Measurements from ENCODE around the gene SPIRE1. TPM values are rescaled to one million over a fixed set of nuclear protein-coding genes. Genes with fewer than 3 reads are reported as not detected.

Gene SPIRE1
- total RNA-seq, 5 donors from 2014 or later (not counting 1 experiment from before 2014, with no cell fraction given): 1.1 to 2.9 (median 1.4) TPM

DNA sequence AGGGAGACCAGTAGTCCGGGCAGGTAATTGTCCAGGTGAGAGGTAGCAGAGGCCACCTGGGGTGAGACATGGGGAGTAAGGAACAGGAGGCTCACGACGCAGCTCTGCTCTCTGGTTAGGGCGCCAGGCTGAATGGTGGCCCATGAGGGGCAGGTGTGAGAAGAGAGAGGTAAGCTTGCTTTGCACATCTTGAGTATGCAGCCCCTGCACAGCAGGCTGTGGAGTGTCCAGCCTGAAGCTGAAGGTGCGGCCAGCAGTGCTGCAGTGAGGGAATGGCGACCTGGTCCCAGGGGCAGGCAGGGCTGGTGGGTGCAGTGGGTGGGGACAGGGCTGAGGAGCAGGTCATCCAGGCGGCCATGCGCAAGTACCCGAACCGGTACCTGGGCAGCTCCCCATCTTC is 234.5 kb downstream of the SPIRE1 start:
- no peak overlapping the region for H3K27ac Mint-ChIP-seq
- no peak overlapping the region for H3K4me3 Mint-ChIP-seq
- no peak for DNase-seq
- Histone ChIP-seq H3K9me3 (no peaks in the 10 kb centered on the region), H3K4me3 (ENCODE audit: control insufficient read depth in 1 of 2, extremely low read depth in 1 of 2, low read length in 1 of 2) (no peak overlapping the region), H3K27me3 (replicated peaks in 1 of 2; ENCODE audit: control insufficient read depth in 2 of 2, extremely low read depth in 1 of 2, insufficient read depth in 2 of 2, low read length in 1 of 2) (peaks cover 0 to 22% of the 10 kb centered on the region in 2 experiments), H3K27ac (ENCODE audit: low read length) (no peak overlapping the region), H3K36me3 (ENCODE audit: control insufficient read depth in 2 of 2, extremely low read depth in 1 of 2, insufficient read depth in 1 of 2, low read length in 1 of 2) (no peaks in the 10 kb centered on the region), H3K4me1 (ENCODE audit: control insufficient read depth in 1 of 2, extremely low read depth in 1 of 2, insufficient read depth in 2 of 2, low read length in 2 of 2) (peaks cover 0 to 13% of the 10 kb centered on the region in 2 experiments)
- ChIA-PET CTCF (interaction anchor here in 1 of 2 donors (0.6 kb wide), 1 partner anchor 194 kb away, joined by 3 read pairs; no protein-coding TSS in a partner anchor), POLR2A (interaction anchor here in 1 of 2 donors (0.7 kb wide), 1 partner anchor 503 kb away, joined by 3 read pairs; no protein-coding TSS in a partner anchor)
- H3K4me1 Mint-ChIP-seq: peaks cover 5 to 7% (median 7%) of the 10 kb centered on the region in 3 donors
- H3K36me3 Mint-ChIP-seq: no peaks in the 10 kb centered on the region
- ATAC-seq (replicated peaks in 1 of 4): no peak
- peaks cover 7% of the 10 kb centered on the region in 2 donors for H3K27me3 Mint-ChIP-seq
- WGBS (ENCODE audit: insufficient coverage): over 99% methylated on average over 8 of the region's 10 CpGs
- no peaks in the 10 kb centered on the region for H3K9me3 Mint-ChIP-seq

GRCh38 chr18:12422936-12423335 is 235.0 kb downstream of the SPIRE1 start:
- no peak for ATAC-seq (replicated peaks in 1 of 4)
- Histone ChIP-seq H3K4me3 (ENCODE audit: control insufficient read depth in 1 of 2, extremely low read depth in 1 of 2, low read length in 1 of 2) (no peak overlapping the region), H3K27me3 (replicated peaks in 1 of 2; ENCODE audit: control insufficient read depth in 2 of 2, extremely low read depth in 1 of 2, insufficient read depth in 2 of 2, low read length in 1 of 2) (peaks cover 0 to 22% of the 10 kb centered on the region in 2 experiments), H3K9me3 (no peaks in the 10 kb centered on the region), H3K27ac (ENCODE audit: low read length) (no peak overlapping the region), H3K36me3 (ENCODE audit: control insufficient read depth in 2 of 2, extremely low read depth in 1 of 2, insufficient read depth in 1 of 2, low read length in 1 of 2) (no peaks in the 10 kb centered on the region), H3K4me1 (ENCODE audit: control insufficient read depth in 1 of 2, extremely low read depth in 1 of 2, insufficient read depth in 2 of 2, low read length in 2 of 2) (peaks cover 0 to 13% of the 10 kb centered on the region in 2 experiments)
- WGBS (ENCODE audit: insufficient coverage): 53% methylated on average over 4 of the region's 9 CpGs
- no peak overlapping the region for H3K27ac Mint-ChIP-seq
- no peak overlapping the region for H3K4me3 Mint-ChIP-seq
- DNase-seq: no peak
- CTCF ChIA-PET: interaction anchor here in 1 of 2 donors (0.6 kb wide), 1 partner anchor 195 kb away, joined by 3 read pairs; no protein-coding TSS in a partner anchor
- H3K36me3 Mint-ChIP-seq: no peaks in the 10 kb centered on the region
- POLR2A ChIA-PET: no interaction called here
- H3K9me3 Mint-ChIP-seq: no peaks in the 10 kb centered on the region
- peaks cover 7% of the 10 kb centered on the region in 2 donors for H3K27me3 Mint-ChIP-seq
- peaks cover 5 to 7% (median 7%) of the 10 kb centered on the region in 3 donors for H3K4me1 Mint-ChIP-seq

- Mint-ChIP-seq H3K4me3 (peak overlapping the region in 1 of 3 donors; percentile 89), H3K9me3 (no peaks in the 10 kb centered on the region), H3K36me3 (no peaks in the 10 kb centered on the region), H3K27ac (no peak overlapping the region), H3K4me1 (peaks cover 5 to 7% (median 7%) of the 10 kb centered on the region in 3 donors), H3K27me3 (peaks cover 7% of the 10 kb centered on the region in 2 donors)
- Histone ChIP-seq H3K4me1 (ENCODE audit: control insufficient read depth in 1 of 2, extremely low read depth in 1 of 2, insufficient read depth in 2 of 2, low read length in 2 of 2) (peaks cover 0 to 13% of the 10 kb centered on the region in 2 experiments), H3K9me3 (no peaks in the 10 kb centered on the region), H3K27ac (ENCODE audit: low read length) (no peak overlapping the region), H3K27me3 (replicated peaks in 1 of 2; ENCODE audit: control insufficient read depth in 2 of 2, extremely low read depth in 1 of 2, insufficient read depth in 2 of 2, low read length in 1 of 2) (peaks cover 0 to 22% of the 10 kb centered on the region in 2 experiments), H3K36me3 (ENCODE audit: control insufficient read depth in 2 of 2, extremely low read depth in 1 of 2, insufficient read depth in 1 of 2, low read length in 1 of 2) (no peaks in the 10 kb centered on the region), H3K4me3 (ENCODE audit: control insufficient read depth in 1 of 2, extremely low read depth in 1 of 2, low read length in 1 of 2) (no peak overlapping the region)
- DNase-seq (no peak), ATAC-seq (replicated peaks in 1 of 4) (no peak)
- WGBS (ENCODE audit: insufficient coverage): 57% methylated on average over 3 of the region's 5 CpGs
- CTCF ChIA-PET: no interaction called here
- POLR2A ChIA-PET: no interaction called here
Measured at GRCh38 chr18:12421732-12422131, 236.2 kb downstream of the SPIRE1 start.

GRCh38 chr18:12420821-12421421 is 237.0 kb downstream of the SPIRE1 start:
- Histone ChIP-seq H3K9me3 (no peaks in the 10 kb centered on the region), H3K4me3 (ENCODE audit: control insufficient read depth in 1 of 2, extremely low read depth in 1 of 2, low read length in 1 of 2) (no peak overlapping the region), H3K27ac (ENCODE audit: low read length) (no peak overlapping the region), H3K36me3 (ENCODE audit: control insufficient read depth in 2 of 2, extremely low read depth in 1 of 2, insufficient read depth in 1 of 2, low read length in 1 of 2) (no peaks in the 10 kb centered on the region), H3K4me1 (ENCODE audit: control insufficient read depth in 1 of 2, extremely low read depth in 1 of 2, insufficient read depth in 2 of 2, low read length in 2 of 2) (peaks cover 0 to 13% of the 10 kb centered on the region in 2 experiments), H3K27me3 (replicated peaks in 1 of 2; ENCODE audit: control insufficient read depth in 2 of 2, extremely low read depth in 1 of 2, insufficient read depth in 2 of 2, low read length in 1 of 2) (peaks cover 0 to 22% of the 10 kb centered on the region in 2 experiments)
- ATAC-seq (replicated peaks in 1 of 4) (no peak), DNase-seq (no peak)
- Mint-ChIP-seq H3K36me3 (no peaks in the 10 kb centered on the region), H3K9me3 (no peaks in the 10 kb centered on the region), H3K27ac (no peak overlapping the region), H3K27me3 (peaks cover 7% of the 10 kb centered on the region in 2 donors), H3K4me1 (peaks cover 5 to 7% (median 7%) of the 10 kb centered on the region in 3 donors), H3K4me3 (peak overlapping the region; percentile 65 to 89 (median 75))
- WGBS (ENCODE audit: insufficient coverage): 66% methylated on average over 23 of the region's 27 CpGs
- POLR2A ChIA-PET: no interaction called here
- CTCF ChIA-PET: no interaction called here

DNA sequence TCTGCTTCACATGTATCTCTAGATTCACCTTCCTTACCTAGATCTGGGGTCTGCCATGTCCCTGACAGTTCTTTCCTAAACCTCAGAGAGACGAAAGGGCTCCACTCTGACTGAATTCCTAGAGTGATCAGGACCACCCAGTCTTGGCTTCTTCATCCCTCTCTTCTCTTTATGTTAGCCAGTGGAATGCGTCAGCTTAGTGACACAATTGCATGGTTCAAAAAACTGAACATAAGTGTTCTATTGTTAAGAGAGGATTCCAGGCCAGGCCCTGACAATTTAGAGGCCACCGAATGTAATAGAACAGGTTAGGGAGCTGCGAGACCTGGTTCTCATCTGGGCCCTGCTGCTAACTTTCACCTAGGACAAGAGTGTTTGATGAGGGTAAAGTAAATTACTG is 240.2 kb downstream of the SPIRE1 start:
- Mint-ChIP-seq H3K27ac (no peak overlapping the region), H3K4me3 (no peak overlapping the region), H3K9me3 (no peaks in the 10 kb centered on the region), H3K4me1 (peaks cover 5 to 7% (median 7%) of the 10 kb centered on the region in 3 donors), H3K36me3 (no peaks in the 10 kb centered on the region), H3K27me3 (peaks cover 2 to 7% of the 10 kb centered on the region in 2 donors)
- H3K27me3 ChIP-seq (replicated peaks in 1 of 2; ENCODE audit: control insufficient read depth in 2 of 2, extremely low read depth in 1 of 2, insufficient read depth in 2 of 2, low read length in 1 of 2): peaks cover 0 to 19% of the 10 kb centered on the region in 2 experiments
- no peak for ATAC-seq (replicated peaks in 1 of 4)
- no peaks in the 10 kb centered on the region for H3K36me3 ChIP-seq (ENCODE audit: control insufficient read depth in 2 of 2, extremely low read depth in 1 of 2, insufficient read depth in 1 of 2, low read length in 1 of 2)
- POLR2A ChIA-PET: no interaction called here
- H3K9me3 ChIP-seq: no peaks in the 10 kb centered on the region
- peaks cover 0 to 13% of the 10 kb centered on the region in 2 experiments for H3K4me1 ChIP-seq (ENCODE audit: control insufficient read depth in 1 of 2, extremely low read depth in 1 of 2, insufficient read depth in 2 of 2, low read length in 2 of 2)
- WGBS (ENCODE audit: insufficient coverage): 100% methylated on average over 2 of the region's 4 CpGs
- CTCF ChIA-PET: interaction anchor here in 1 of 2 donors (0.6 kb wide), 1 partner anchor 270 kb away, joined by 3 read pairs; no protein-coding TSS in a partner anchor
- H3K4me3 ChIP-seq (ENCODE audit: control insufficient read depth in 1 of 2, extremely low read depth in 1 of 2, low read length in 1 of 2): no peak overlapping the region
- DNase-seq: no peak
- H3K27ac ChIP-seq (ENCODE audit: low read length): no peak overlapping the region

DNA sequence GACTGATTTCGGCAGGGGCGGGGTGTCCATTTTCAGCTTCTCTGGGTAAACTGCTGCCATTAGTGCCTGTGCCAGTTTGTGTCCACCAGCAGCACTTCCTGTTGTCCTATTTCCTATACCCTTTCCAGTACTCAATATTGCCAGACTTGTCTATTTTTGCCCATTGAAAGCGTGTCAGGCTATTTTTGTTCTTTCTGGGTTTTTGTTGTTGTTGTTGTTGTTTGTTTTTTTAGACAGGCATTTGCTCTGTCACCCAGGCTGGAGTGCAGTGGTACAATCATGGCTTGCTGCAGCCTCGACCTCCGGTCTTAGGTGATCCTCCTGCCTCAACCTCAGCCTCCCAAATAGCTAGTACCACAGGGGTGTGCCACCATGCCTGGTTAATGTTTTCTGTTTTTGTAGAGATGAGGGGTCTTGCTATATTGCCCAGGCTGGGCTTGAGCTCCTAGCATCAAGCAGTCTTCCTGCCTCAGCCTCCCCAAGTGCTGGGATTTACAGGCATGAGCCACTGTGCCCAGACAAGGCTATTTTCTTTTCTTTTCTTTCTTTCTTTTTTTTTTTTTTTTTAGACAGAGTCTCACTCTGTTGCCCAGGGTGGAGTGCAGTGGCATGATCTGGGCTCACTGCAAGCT is 241.7 kb downstream of the SPIRE1 start:
- H3K27ac Mint-ChIP-seq: no peak overlapping the region

More for the DNA sequence above, 241.7 kb downstream of the SPIRE1 start:
- Histone ChIP-seq H3K27me3 (replicated peaks in 1 of 2; ENCODE audit: control insufficient read depth in 2 of 2, extremely low read depth in 1 of 2, insufficient read depth in 2 of 2, low read length in 1 of 2) (peaks cover 0 to 13% of the 10 kb centered on the region in 2 experiments), H3K4me1 (ENCODE audit: control insufficient read depth in 1 of 2, extremely low read depth in 1 of 2, insufficient read depth in 2 of 2, low read length in 2 of 2) (peaks cover 0 to 13% of the 10 kb centered on the region in 2 experiments), H3K9me3 (no peaks in the 10 kb centered on the region), H3K36me3 (ENCODE audit: control insufficient read depth in 2 of 2, extremely low read depth in 1 of 2, insufficient read depth in 1 of 2, low read length in 1 of 2) (no peaks in the 10 kb centered on the region), H3K4me3 (ENCODE audit: control insufficient read depth in 1 of 2, extremely low read depth in 1 of 2, low read length in 1 of 2) (no peak overlapping the region), H3K27ac (ENCODE audit: low read length) (no peak overlapping the region)
- ChIA-PET CTCF (interaction anchor here in 1 of 2 donors (0.6 kb wide), 1 partner anchor 144 kb away, joined by 8 read pairs; no protein-coding TSS in a partner anchor), POLR2A (no interaction called here)
- peaks cover 3 to 6% (median 5%) of the 10 kb centered on the region in 3 donors for H3K4me1 Mint-ChIP-seq
- H3K9me3 Mint-ChIP-seq: no peaks in the 10 kb centered on the region
- DNase-seq: no peak
- H3K36me3 Mint-ChIP-seq: no peaks in the 10 kb centered on the region
- peaks cover 0 to 5% of the 10 kb centered on the region in 2 donors for H3K27me3 Mint-ChIP-seq
- ATAC-seq (replicated peaks in 1 of 4): no peak
- no peak overlapping the region for H3K4me3 Mint-ChIP-seq
- WGBS (ENCODE audit: insufficient coverage): 100% methylated on average over 2 of the region's 5 CpGs

Measured in T-cell (primary cell).